HepG2 (cell line): ENCODE measurements around the gene UBL7. TPM values are rescaled to one million over a fixed set of nuclear protein-coding genes. Genes with fewer than 3 reads are reported as not detected.

Experiments
- AKNA ChIP-seq: sonication (generic); formaldehyde crosslinking; IDR thresholded peaks from 2 replicates; pipeline ENCODE4 v1.4.0; 2020; ENCODE audit warnings: missing genetic modification reagents, borderline replicate concordance
- ELF1 ChIP-seq: sonication (generic); formaldehyde crosslinking; IDR thresholded peaks from 2 replicates; pipeline ENCODE4 v1.4.0; 2020; ENCODE audit warnings: missing genetic modification reagents
- ETV6 ChIP-seq: sonication (generic); formaldehyde crosslinking; conservative IDR thresholded peaks from 2 replicates; pipeline ENCODE4 v1.4.0; 2020; ENCODE audit warnings: missing genetic modification reagents
- FOXA1 ChIP-seq, 2 experiments: fragments of 450-650 bp in 1 of 2; sonication (generic) in 1 of 2; formaldehyde crosslinking in 1 of 2; IDR thresholded peaks; 2 replicates each; pipeline versions ENCODE4 v1.4.0 to v1.6.1; 2016 to 2020; ENCODE audit warnings: missing genetic modification reagents in 1 of 2
- GPN1 ChIP-seq: sonication (generic); formaldehyde crosslinking; IDR thresholded peaks from 2 replicates; pipeline ENCODE4 v1.5.1; 2020; ENCODE audit warnings: missing genetic modification reagents, borderline replicate concordance
- HDAC2 ChIP-seq: sonication (generic); formaldehyde crosslinking; IDR thresholded peaks from 2 replicates; pipeline ENCODE4 v1.4.0; 2020; ENCODE audit warnings: missing genetic modification reagents
- NFYB ChIP-seq: sonication (generic); formaldehyde crosslinking; IDR thresholded peaks from 2 replicates; pipeline ENCODE4 v1.4.0; 2020; ENCODE audit warnings: missing genetic modification reagents
- RFX1 ChIP-seq: fragments of 450-650 bp; IDR thresholded peaks from 2 replicates; pipeline ENCODE4 v1.6.1; 2017
- SATB2 ChIP-seq: sonication (generic); formaldehyde crosslinking; IDR thresholded peaks from 2 replicates; pipeline ENCODE4 v1.5.0; 2020; ENCODE audit warnings: missing genetic modification reagents
- THAP11 ChIP-seq: IDR thresholded peaks from 2 replicates; pipeline ENCODE4 v1.6.1; 2016; ENCODE audit warnings: missing biosample characterization, missing genetic modification reagents
- ZBTB10 ChIP-seq: sonication (generic); formaldehyde crosslinking; IDR thresholded peaks from 2 replicates; pipeline ENCODE4 v1.4.0; 2020; ENCODE audit warnings: missing genetic modification reagents, borderline replicate concordance
- ZMYM4 ChIP-seq: sonication (generic); formaldehyde crosslinking; IDR thresholded peaks from 2 replicates; pipeline ENCODE4 v1.8.1; 2023; ENCODE audit warnings: mild to moderate bottlenecking, missing genetic modification reagents
- ZNF235 ChIP-seq: sonication (generic); formaldehyde crosslinking; IDR thresholded peaks from 2 replicates; pipeline ENCODE4 v1.8.1; 2023; ENCODE audit warnings: mild to moderate bottlenecking, missing genetic modification reagents, borderline replicate concordance
- ZNF460 ChIP-seq: sonication (generic); formaldehyde crosslinking; IDR thresholded peaks from 2 replicates; pipeline ENCODE4 v1.5.1; 2020; ENCODE audit warnings: missing genetic modification reagents, mild to moderate bottlenecking, borderline replicate concordance
- ZNF672 ChIP-seq: sonication (generic); formaldehyde crosslinking; IDR thresholded peaks from 2 replicates; pipeline ENCODE4 v1.8.1; 2022; ENCODE audit warnings: missing genetic modification reagents
- ZSCAN30 ChIP-seq: sonication (generic); formaldehyde crosslinking; IDR thresholded peaks from 2 replicates; pipeline ENCODE4 v1.5.0; 2020; ENCODE audit warnings: mild to moderate bottlenecking, missing genetic modification reagents
- polyA plus RNA-seq, 8 experiments: library from polyadenylated mRNA; depleted of rRNA in 3 of 8; stranded (reverse) in 7 of 8; unstranded in 1 of 8; fragments of >200 nt; fragmentation: Illumina TruSeq in 4 of 8; extraction: Trizol in 4 of 8; gene quantifications; 2 replicates each; pipeline versions ENCODE4 v1.2.1 to v1.2.3, GENCODE V29; 2011 to 2016; ENCODE audit warnings: low read depth in 4 of 8, missing spikeins in 1 of 8, mixed read lengths in 1 of 8; ENCODE audit not compliant: insufficient read depth in 1 of 8
- total RNA-seq, 5 experiments: library from RNA; depleted of rRNA; stranded (reverse); fragments of >200 nt; fragmentation: Illumina TruSeq; extraction: Trizol; gene quantifications; 2 replicates each; pipeline ENCODE4 v1.2.3, GENCODE V29; 2016; ENCODE audit warnings: low read depth in 1 of 5
- TF ChIP-seq, protein P1 (sequence below): IDR thresholded peaks from 2 replicates; pipeline ENCODE4 v1.6.1; 2016; ENCODE audit warnings: control low read depth
- TF ChIP-seq, protein P2 (sequence below): sonication (generic); formaldehyde crosslinking; IDR thresholded peaks from 2 replicates; pipeline ENCODE4 v1.5.1; 2020; ENCODE audit warnings: mild to moderate bottlenecking, missing genetic modification reagents, moderate library complexity

The UBL7 gene
- total and polyA plus RNA-seq, 2 of the 13 experiments (the other 11 are each of a cell fraction or from before 2014, with no cell fraction given) = 55.0 to 63.5 TPM

- TF ChIP-seq AKNA (CRISPR knock-in tag) = no peak
- peak; percentile 82 for TF ChIP-seq ZBTB10 (CRISPR knock-in tag)
- no peak for TF ChIP-seq ETV6 (CRISPR knock-in tag)
- no peak for TF ChIP-seq GPN1 (CRISPR knock-in tag)
- TF ChIP-seq, protein P1, sequence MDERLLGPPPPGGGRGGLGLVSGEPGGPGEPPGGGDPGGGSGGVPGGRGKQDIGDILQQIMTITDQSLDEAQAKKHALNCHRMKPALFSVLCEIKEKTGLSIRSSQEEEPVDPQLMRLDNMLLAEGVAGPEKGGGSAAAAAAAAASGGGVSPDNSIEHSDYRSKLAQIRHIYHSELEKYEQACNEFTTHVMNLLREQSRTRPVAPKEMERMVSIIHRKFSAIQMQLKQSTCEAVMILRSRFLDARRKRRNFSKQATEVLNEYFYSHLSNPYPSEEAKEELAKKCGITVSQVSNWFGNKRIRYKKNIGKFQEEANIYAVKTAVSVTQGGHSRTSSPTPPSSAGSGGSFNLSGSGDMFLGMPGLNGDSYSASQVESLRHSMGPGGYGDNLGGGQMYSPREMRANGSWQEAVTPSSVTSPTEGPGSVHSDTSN (CRISPR knock-in tag) = no peak
- no peak for TF ChIP-seq SATB2
- no peak for TF ChIP-seq ZNF672 (CRISPR knock-in tag)
- no peak; the same call in 1 of the 2 replicates for TF ChIP-seq THAP11 (CRISPR knock-in tag)
- TF ChIP-seq NFYB (CRISPR knock-in tag) = no peak
- TF ChIP-seq RFX1 = no peak
- TF ChIP-seq FOXA1 (IDR thresholded peaks at IDR 0.05) = no peak
- TF ChIP-seq FOXA1 (CRISPR knock-in tag; IDR thresholded peaks at IDR 0.05) = peak; percentile 72
- no peak for TF ChIP-seq ZSCAN30 (CRISPR knock-in tag)
- no peak for TF ChIP-seq ZNF460 (CRISPR knock-in tag)
- TF ChIP-seq ZMYM4 (CRISPR knock-in tag) = 0 out of 2 replicates have a peak, but pooled peaks have one; percentile 29
- TF ChIP-seq HDAC2 (CRISPR knock-in tag) = no peak; the same call in 1 of the 2 replicates
- TF ChIP-seq, protein P2, sequence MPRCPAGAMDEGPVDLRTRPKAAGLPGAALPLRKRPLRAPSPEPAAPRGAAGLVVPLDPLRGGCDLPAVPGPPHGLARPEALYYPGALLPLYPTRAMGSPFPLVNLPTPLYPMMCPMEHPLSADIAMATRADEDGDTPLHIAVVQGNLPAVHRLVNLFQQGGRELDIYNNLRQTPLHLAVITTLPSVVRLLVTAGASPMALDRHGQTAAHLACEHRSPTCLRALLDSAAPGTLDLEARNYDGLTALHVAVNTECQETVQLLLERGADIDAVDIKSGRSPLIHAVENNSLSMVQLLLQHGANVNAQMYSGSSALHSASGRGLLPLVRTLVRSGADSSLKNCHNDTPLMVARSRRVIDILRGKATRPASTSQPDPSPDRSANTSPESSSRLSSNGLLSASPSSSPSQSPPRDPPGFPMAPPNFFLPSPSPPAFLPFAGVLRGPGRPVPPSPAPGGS (CRISPR knock-in tag) = no peak
- TF ChIP-seq ELF1 = no peak
- TF ChIP-seq ZNF235 = no peak
Observed at GRCh38 chr15:74441248-74441941, 19.6 kb downstream of the UBL7 start (continued).
